Uterus (tissue), 2 donors: ENCODE measurements around the gene MLLT10.

Experiments
- CTCF ChIP-seq, 4 experiments: fragments of 200-600 bp in 2 of 4; fragments of 450-650 bp in 2 of 4; sonication (generic) in 2 of 4; IDR thresholded peaks; one replicate each; pipeline ENCODE4 v1.5.1; 2016 to 2019; ENCODE audit warnings: antibody characterized with exemption in 4 of 4, mild to moderate bottlenecking in 2 of 4, moderate library complexity in 1 of 4
- POLR2A ChIP-seq, 2 donors: fragments of 450-650 bp; IDR thresholded peaks; one replicate each; pipeline ENCODE4 v1.6.1; 2016; ENCODE audit warnings: antibody characterized with exemption in 2 of 2, mild to moderate bottlenecking in 1 of 2, moderate library complexity in 1 of 2

- TF ChIP-seq CTCF (IDR thresholded peaks at IDR 0.05) (no peak), POLR2A (IDR thresholded peaks at IDR 0.05) (no peak)
These were observed 193.6 kb downstream of the MLLT10 start for GRCh38 chr10:21727452-21728168.
